Endothelial cell of umbilical vein (primary cell): ENCODE results near the gene VWA8. TPM values are rescaled to one million over a fixed set of nuclear protein-coding genes. Genes with fewer than 3 reads are reported as not detected.

Experiments
- BruUV-seq: library from RNA; stranded (reverse); fragments of 400-500 nt; replicated peaks from 2 replicates; lab custom pipeline; 2021; lab: Mats Ljungman, UMichigan
- CTCF ChIA-PET: fragments of 300-600, 350-600 bp; sonication (Branson Sonifier 250); formaldehyde crosslinking; loops from one replicate; lab custom pipeline; 2021; ENCODE audit warnings: antibody characterized with exemption, inconsistent platforms; lab: Charles Lee
- POLR2A ChIA-PET: fragments of 300-600, 350-600 bp; sonication (Branson Sonifier 250); formaldehyde crosslinking; loops from one replicate; lab custom pipeline; 2021; ENCODE audit warnings: antibody characterized with exemption, inconsistent platforms; lab: Charles Lee
- DNase-seq: peaks from one replicate; pipeline ENCODE4 v3.0.0-alpha.2; 2011; ENCODE audit warnings: low read depth, low spot score
- FAIRE-seq: peaks from 2 replicates; lab custom pipeline; 2011; peaks lifted over from hg19 to GRCh38; lab: Jason Lieb, UNC
- H2AFZ ChIP-seq: 2 replicates; pipeline ENCODE4 v1.6.0; 2012; ENCODE audit warnings: low read depth, low read length, control low read depth, inconsistent platforms
- H3K27ac ChIP-seq: 2 replicates; pipeline ENCODE4 v1.5.1; 2011; ENCODE audit warnings: low read depth, mild to moderate bottlenecking, control low read depth, low read length, moderate library complexity; ENCODE audit not compliant: insufficient read depth
- H3K27me3 ChIP-seq, 2 experiments: 2 replicates each; pipeline versions ENCODE4 v1.6.0 to v1.6.1; 2011; ENCODE audit warnings: low read length in 2 of 2, mixed read lengths in 1 of 2; ENCODE audit not compliant: control insufficient read depth in 2 of 2, insufficient read depth in 2 of 2
- H3K36me3 ChIP-seq, 2 experiments: 2 replicates in 1 of 2; 3 replicates in 1 of 2; pipeline ENCODE4 v1.5.1; 2011; ENCODE audit warnings: low read length in 2 of 2, mild to moderate bottlenecking in 1 of 2, moderate library complexity in 1 of 2; ENCODE audit not compliant: control insufficient read depth in 2 of 2, insufficient read depth in 2 of 2; ENCODE audit errors: extremely low read depth in 1 of 2
- H3K4me1 ChIP-seq: 3 replicates; pipeline ENCODE4 v1.5.1; 2011; ENCODE audit warnings: mild to moderate bottlenecking, low read length; ENCODE audit not compliant: control insufficient read depth, insufficient read depth; ENCODE audit errors: extremely low read depth
- H3K4me2 ChIP-seq: 2 replicates; pipeline ENCODE4 v1.6.1; 2011; ENCODE audit warnings: low read length, control low read depth, mixed read lengths; ENCODE audit not compliant: insufficient read depth
- H3K4me3 ChIP-seq, 3 experiments: fragments of 200-600 bp in 1 of 3; sonication (generic), shearing (Covaris generic) in 1 of 3; replicated peaks in 1 of 3; 2 replicates each; pipeline ENCODE4 v1.5.1; 2011 to 2016; ENCODE audit warnings: control low read depth in 3 of 3, low read length in 3 of 3, mild to moderate bottlenecking in 2 of 3, inconsistent platforms in 1 of 3, low read depth in 1 of 3, moderate library complexity in 1 of 3; ENCODE audit not compliant: insufficient read depth in 1 of 3
- H3K79me2 ChIP-seq: 2 replicates; pipeline ENCODE4 v1.6.0; 2012; ENCODE audit warnings: low read length, inconsistent platforms; ENCODE audit not compliant: control insufficient read depth, insufficient read depth
- H3K9ac ChIP-seq: replicated peaks from 2 replicates; pipeline ENCODE3; 2011; ENCODE audit warnings: low read length, control low read depth; ENCODE audit not compliant: insufficient read depth; ENCODE audit errors: extremely low read depth
- H3K9me1 ChIP-seq: replicated peaks from 3 replicates; pipeline ENCODE4 v1.6.0; 2011; ENCODE audit warnings: mild to moderate bottlenecking, low read length; ENCODE audit not compliant: control insufficient read depth, insufficient read depth; ENCODE audit errors: extremely low read depth
- H3K9me3 ChIP-seq: replicated peaks from 2 replicates; pipeline ENCODE4 v1.5.1; 2012; ENCODE audit warnings: low read length, inconsistent platforms; ENCODE audit not compliant: control insufficient read depth, insufficient read depth
- H4K20me1 ChIP-seq: replicated peaks from 2 replicates; pipeline ENCODE3; 2011; ENCODE audit warnings: mild to moderate bottlenecking, low read length; ENCODE audit not compliant: control insufficient read depth, insufficient read depth; ENCODE audit errors: extremely low read depth
- FOS ChIP-seq: IDR thresholded peaks from 2 replicates; pipeline ENCODE4 v1.6.1; 2011; ENCODE audit warnings: mild to moderate bottlenecking, low read length, moderate library complexity, borderline replicate concordance; ENCODE audit not compliant: insufficient read depth
- GATA2 ChIP-seq: IDR thresholded peaks from 2 replicates; pipeline ENCODE4 v1.7.0; 2011; ENCODE audit warnings: low read depth, mild to moderate bottlenecking, moderate library complexity, mixed read lengths, low read length; ENCODE audit not compliant: insufficient read length, insufficient read depth
- JUN ChIP-seq: IDR thresholded peaks from 2 replicates; pipeline ENCODE4 v1.6.1; 2011; ENCODE audit warnings: borderline replicate concordance, low read depth; ENCODE audit not compliant: insufficient read length, insufficient read depth
- MYC ChIP-seq: IDR thresholded peaks from one replicate; pipeline ENCODE4 v1.6.1; 2011; ENCODE audit warnings: mild to moderate bottlenecking, low read depth, low read length
- POLR2AphosphoS5 ChIP-seq: IDR thresholded peaks from 2 replicates; pipeline ENCODE4 v1.6.1; 2012; ENCODE audit warnings: low read depth, mild to moderate bottlenecking, control low read depth, low read length, moderate library complexity; ENCODE audit not compliant: insufficient read depth
- dilution Hi-C: fragments of 300-500 bp; cut with MboI; formaldehyde crosslinking; loops from one replicate; pipeline ENCODE4 v1.15.0; 2019; ENCODE audit warnings: low sequenced_read_pairs; ENCODE audit not compliant: extremely low pct_ligation_motif_present
- intact Hi-C: fragments of 100-400 bp; cut with micrococcal nuclease; formaldehyde crosslinking; loops from one replicate; pipeline ENCODE4 v1.10.0; 2022
- polyA plus RNA-seq, 4 experiments: library from polyadenylated mRNA; depleted of rRNA in 3 of 4; stranded (reverse) in 3 of 4; unstranded in 1 of 4; fragments of >200 nt; gene quantifications; 2 replicates each; pipeline versions ENCODE4 v1.2.1 to v1.2.3, GENCODE V29; 2011 to 2012; ENCODE audit warnings: missing spikeins in 1 of 4
- total RNA-seq: library from RNA; stranded (reverse); gene quantifications from 2 replicates; pipeline ENCODE4 v1.2.3, GENCODE V29; 2021
- TF ChIP-seq, protein P1 (sequence below): IDR thresholded peaks from 2 replicates; pipeline ENCODE4 v1.6.1; 2011; ENCODE audit not compliant: insufficient read depth, insufficient read length
- TF ChIP-seq, protein P2 (sequence below), 2 donors: IDR thresholded peaks; 1 replicate in 1 of 2; 2 replicates in 1 of 2; pipeline ENCODE4 v1.5.1; 2011; ENCODE audit warnings: low read length in 2 of 2, mild to moderate bottlenecking in 2 of 2, moderate library complexity in 2 of 2, control low read depth in 1 of 2, inconsistent platforms in 1 of 2, low read depth in 1 of 2; ENCODE audit not compliant: insufficient read depth in 1 of 2; ENCODE audit errors: extremely low read depth in 1 of 2

The VWA8 gene
- total and polyA plus RNA-seq, 2 donors (not counting 3 experiments of a cell fraction or from before 2014, with no cell fraction given): 2.9 to 11.3 TPM

DNA sequence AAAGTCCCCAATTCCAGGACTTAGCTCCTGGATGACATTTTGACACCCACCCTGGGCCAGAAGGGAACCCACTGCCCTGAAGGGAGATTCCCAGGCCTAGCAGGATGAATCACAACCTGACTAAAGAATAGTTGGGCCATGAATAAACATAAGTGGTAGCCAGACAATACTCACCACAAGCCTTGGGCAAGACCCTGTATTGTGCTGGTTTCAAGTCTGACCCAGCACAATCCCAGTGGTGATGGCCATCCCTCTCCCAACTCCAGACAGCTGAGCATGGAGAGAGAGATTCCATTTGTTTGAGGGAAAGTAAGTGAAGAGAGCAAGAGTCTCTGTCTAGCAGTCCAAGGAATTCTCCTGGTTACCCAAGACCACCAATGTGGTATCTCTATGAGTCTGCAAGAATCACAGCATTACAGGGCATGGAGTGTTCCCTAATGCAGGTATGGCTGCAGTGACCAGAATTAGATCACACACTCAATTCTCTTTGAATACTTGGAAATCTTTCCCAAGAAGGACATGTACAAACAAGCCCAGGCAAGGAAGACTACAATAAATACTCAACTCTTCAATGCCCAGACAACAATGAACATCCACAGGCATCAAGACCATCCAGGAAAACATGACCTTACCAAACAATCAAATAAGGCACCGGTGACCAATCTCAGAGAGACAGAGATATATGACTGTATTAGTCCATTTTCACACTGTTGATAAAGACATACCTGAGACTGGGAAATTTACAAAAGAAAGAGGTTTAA is 158.0 kb downstream of the VWA8 start:
- no peaks in the 10 kb centered on the region for H3K9me1 ChIP-seq
- DNase-seq: no peak
- H3K4me2 ChIP-seq: no peak overlapping the region
- no peak overlapping the region for H2AFZ ChIP-seq
- dilution Hi-C loops: no loop called here
- BruUV-seq: no TSS peak
- ChIA-PET POLR2A (no interaction called here), CTCF (interaction anchor here (1.2 kb wide), 1 partner anchor 20 kb away, joined by 3 read pairs; no protein-coding TSS in a partner anchor)
- intact Hi-C loops: no loop called here
- H3K27me3 ChIP-seq: no peaks in the 10 kb centered on the region
- TF ChIP-seq MYC: no peak
- TF ChIP-seq, protein P1, sequence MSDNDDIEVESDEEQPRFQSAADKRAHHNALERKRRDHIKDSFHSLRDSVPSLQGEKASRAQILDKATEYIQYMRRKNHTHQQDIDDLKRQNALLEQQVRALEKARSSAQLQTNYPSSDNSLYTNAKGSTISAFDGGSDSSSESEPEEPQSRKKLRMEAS: no peak
- TF ChIP-seq GATA2: no peak
- no peak for TF ChIP-seq FOS
- TF ChIP-seq POLR2AphosphoS5: no peak
- TF ChIP-seq JUN: no peak
- TF ChIP-seq, protein P2, sequence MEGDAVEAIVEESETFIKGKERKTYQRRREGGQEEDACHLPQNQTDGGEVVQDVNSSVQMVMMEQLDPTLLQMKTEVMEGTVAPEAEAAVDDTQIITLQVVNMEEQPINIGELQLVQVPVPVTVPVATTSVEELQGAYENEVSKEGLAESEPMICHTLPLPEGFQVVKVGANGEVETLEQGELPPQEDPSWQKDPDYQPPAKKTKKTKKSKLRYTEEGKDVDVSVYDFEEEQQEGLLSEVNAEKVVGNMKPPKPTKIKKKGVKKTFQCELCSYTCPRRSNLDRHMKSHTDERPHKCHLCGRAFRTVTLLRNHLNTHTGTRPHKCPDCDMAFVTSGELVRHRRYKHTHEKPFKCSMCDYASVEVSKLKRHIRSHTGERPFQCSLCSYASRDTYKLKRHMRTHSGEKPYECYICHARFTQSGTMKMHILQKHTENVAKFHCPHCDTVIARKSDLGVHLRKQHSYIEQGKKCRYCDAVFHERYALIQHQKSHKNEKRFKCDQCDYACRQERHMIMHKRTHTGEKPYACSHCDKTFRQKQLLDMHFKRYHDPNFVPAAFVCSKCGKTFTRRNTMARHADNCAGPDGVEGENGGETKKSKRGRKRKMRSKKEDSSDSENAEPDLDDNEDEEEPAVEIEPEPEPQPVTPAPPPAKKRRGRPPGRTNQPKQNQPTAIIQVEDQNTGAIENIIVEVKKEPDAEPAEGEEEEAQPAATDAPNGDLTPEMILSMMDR (IDR thresholded peaks at IDR 0.05; ENCODE audit: extremely low read depth in 1 of 2, insufficient read depth in 1 of 2, low read depth in 1 of 2, low read length in 2 of 2): no peak
- no peaks in the 10 kb centered on the region for H3K36me3 ChIP-seq
- H3K9me3 ChIP-seq: no peaks in the 10 kb centered on the region
- H3K4me3 ChIP-seq: no peak overlapping the region
- H3K27ac ChIP-seq: no peak overlapping the region
- no peak for FAIRE-seq
- no peak overlapping the region for H3K9ac ChIP-seq
- no peaks in the 10 kb centered on the region for H4K20me1 ChIP-seq
- H3K4me1 ChIP-seq: no peaks in the 10 kb centered on the region
- no peaks in the 10 kb centered on the region for H3K79me2 ChIP-seq
